HFFc6 (cell line): ENCODE data around the gene KCTD10. TPM values are rescaled to one million over a fixed set of nuclear protein-coding genes. Genes with fewer than 3 reads are reported as not detected.

Source experiments
- DNase-seq: peaks from one replicate; pipeline ENCODE4 v3.0.0-alpha.2; 2018
- H3K27ac Mint-ChIP-seq: 2 replicates; pipeline ENCODE4 v1.8.0; 2020; ENCODE audit warnings: mild to moderate bottlenecking, mixed read lengths
- H3K27me3 Mint-ChIP-seq: 2 replicates; pipeline ENCODE4 v1.8.0; 2021; ENCODE audit warnings: mild to moderate bottlenecking, moderate library complexity, mixed read lengths; ENCODE audit not compliant: insufficient read depth
- H3K36me3 Mint-ChIP-seq: 2 replicates; pipeline ENCODE4 v1.8.0; 2021; ENCODE audit warnings: low read depth, mixed read lengths
- H3K4me1 Mint-ChIP-seq: 2 replicates; pipeline ENCODE4 v1.8.0; 2020; ENCODE audit warnings: low read depth, mixed read lengths
- H3K4me3 Mint-ChIP-seq: 2 replicates; pipeline ENCODE4 v1.8.0; 2020; ENCODE audit warnings: mild to moderate bottlenecking, moderate library complexity, mixed read lengths
- H3K9me3 Mint-ChIP-seq: 2 replicates; pipeline ENCODE4 v1.8.0; 2020; ENCODE audit warnings: mild to moderate bottlenecking, mixed read lengths
- CTCF ChIP-seq: fragments of 200-600 bp; sonication (generic); IDR thresholded peaks from 2 replicates; pipeline ENCODE4 v1.5.0; 2021; ENCODE audit warnings: antibody characterized with exemption, mild to moderate bottlenecking
- total RNA-seq, 6 experiments: library from RNA; stranded (reverse); fragmentation: NEBNext Ultra II Directional; extraction: Animal tissue kit (Norgen Biotek cat#: 25700); gene quantifications; 2 replicates in 1 of 6; 3 replicates in 5 of 6; pipeline ENCODE4 v1.2.3, GENCODE V29; 2021

The KCTD10 gene
- total RNA-seq, 6 experiments from 2014 or later: 127 to 145 (median 134) TPM

- Mint-ChIP-seq H3K27me3 (0 out of 2 replicates have a peak, but pooled peaks cover 2% of the 10 kb centered on the region), H3K9me3 (no peaks in the 10 kb centered on the region), H3K27ac (no peak overlapping the region), H3K4me3 (no peak overlapping the region), H3K36me3 (peaks cover 42% of the 10 kb centered on the region), H3K4me1 (peaks cover 43% of the 10 kb centered on the region)
- no peak for TF ChIP-seq CTCF
- DNase-seq: no peak
Observed at GRCh38 chr12:109451400-109451799, 25.7 kb downstream of the KCTD10 start.

DNA sequence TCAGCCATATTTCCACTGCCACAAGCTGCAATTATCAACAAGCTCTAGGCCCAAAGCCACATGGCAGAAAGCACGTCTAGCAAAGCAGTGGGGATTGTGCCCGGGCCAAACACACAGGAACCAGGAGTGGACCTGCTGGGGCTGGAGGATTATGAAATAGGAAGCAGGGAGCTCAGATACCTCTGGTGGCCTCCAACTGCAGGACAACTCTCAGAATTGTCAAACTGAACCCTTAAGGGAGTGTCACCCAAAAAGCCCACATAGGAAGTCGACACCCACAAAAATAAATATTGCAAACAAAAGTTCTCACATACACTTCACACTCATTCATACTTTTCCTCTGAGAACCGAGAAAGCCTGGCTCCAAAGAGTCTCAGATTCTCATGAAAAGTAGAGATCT is 26.1 kb downstream of the KCTD10 start:
- peaks cover 39% of the 10 kb centered on the region for H3K36me3 Mint-ChIP-seq
- H3K27me3 Mint-ChIP-seq: peaks cover 2% of the 10 kb centered on the region; the same call in 1 of the 2 replicates
- no peak for TF ChIP-seq CTCF
- H3K4me1 Mint-ChIP-seq: peaks cover 41% of the 10 kb centered on the region
- H3K4me3 Mint-ChIP-seq: no peak overlapping the region
- H3K9me3 Mint-ChIP-seq: no peaks in the 10 kb centered on the region
- peak overlapping the region; percentile 49 for H3K27ac Mint-ChIP-seq
- no peak for DNase-seq

- H3K27ac Mint-ChIP-seq: peak overlapping the region; percentile 4; the same call in 1 of the 2 replicates
- no peaks in the 10 kb centered on the region for H3K9me3 Mint-ChIP-seq
- no peak for DNase-seq
- TF ChIP-seq CTCF: peak; percentile 47; the same call in 1 of the 2 replicates
- H3K36me3 Mint-ChIP-seq: peaks cover 40% of the 10 kb centered on the region
- peaks cover 2% of the 10 kb centered on the region; the same call in 1 of the 2 replicates for H3K27me3 Mint-ChIP-seq
- peaks cover 43% of the 10 kb centered on the region for H3K4me1 Mint-ChIP-seq
- H3K4me3 Mint-ChIP-seq: no peak overlapping the region
Observed at GRCh38 chr12:109449845-109450532, 27.1 kb downstream of the KCTD10 start.

DNA sequence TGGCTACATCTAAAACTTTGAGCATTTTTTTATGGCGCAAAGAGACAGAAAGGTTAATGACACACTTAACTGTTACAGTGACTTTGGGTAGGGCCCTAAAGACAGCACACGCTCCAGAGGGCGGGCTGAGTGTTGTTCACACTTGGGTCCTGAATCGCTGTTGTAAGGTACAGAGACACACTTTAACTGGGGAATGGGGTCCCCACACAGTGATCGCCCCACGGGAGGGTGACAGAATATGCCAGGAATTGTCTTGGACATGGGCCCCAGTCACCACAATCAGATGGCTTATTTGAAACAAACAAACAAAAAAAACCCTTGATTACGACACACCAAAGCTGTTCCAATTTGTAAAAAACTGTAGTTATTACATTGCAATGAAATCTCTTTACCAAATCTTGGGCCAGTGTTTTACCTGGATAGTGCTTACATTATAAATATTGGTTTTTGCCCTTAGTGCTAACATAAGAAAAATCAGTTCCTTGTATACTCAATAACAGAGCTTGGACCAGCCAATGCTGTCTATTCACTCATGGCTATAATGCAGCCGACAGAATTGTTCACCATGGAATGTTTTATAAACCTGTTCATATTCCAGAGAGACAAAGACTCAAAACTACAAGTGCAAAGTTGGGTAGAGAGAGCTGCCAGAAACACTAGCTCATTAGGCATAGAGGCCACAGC is 28.3 kb downstream of the KCTD10 start:
- H3K36me3 Mint-ChIP-seq: peaks cover 46% of the 10 kb centered on the region
- no peak for TF ChIP-seq CTCF
- DNase-seq: no peak

GRCh38 chr12:109448272-109448671 is 28.8 kb downstream of the KCTD10 start:
- peaks cover 2% of the 10 kb centered on the region; the same call in 1 of the 2 replicates for H3K27me3 Mint-ChIP-seq
- DNase-seq: no peak
- TF ChIP-seq CTCF: no peak
- no peak overlapping the region for H3K4me3 Mint-ChIP-seq
- peaks cover 43% of the 10 kb centered on the region for H3K36me3 Mint-ChIP-seq
- no peak overlapping the region for H3K27ac Mint-ChIP-seq
- peaks cover 49% of the 10 kb centered on the region for H3K4me1 Mint-ChIP-seq
- H3K9me3 Mint-ChIP-seq: no peaks in the 10 kb centered on the region

More for the DNA sequence above, 28.3 kb downstream of the KCTD10 start:
- Mint-ChIP-seq H3K4me1 (peaks cover 48% of the 10 kb centered on the region), H3K4me3 (no peak overlapping the region), H3K27ac (peak overlapping the region; percentile 44), H3K27me3 (peaks cover 2% of the 10 kb centered on the region; the same call in 1 of the 2 replicates), H3K9me3 (no peaks in the 10 kb centered on the region)
